ENCODE measurements around the gene COTL1. TPM values are rescaled to one million over a fixed set of nuclear protein-coding genes. Genes with fewer than 3 reads are reported as not detected.

The COTL1 gene
- total RNA-seq, 2 experiments from 2014 or later: 664 to 677 TPM

GRCh38 chr16:84657229-84657837 lies 39.5 kb upstream of the COTL1 start:
- POLR2A ChIA-PET: interaction anchor here (1.1 to 1.2 kb wide), 2 partner anchors 9 to 28 kb away, joined by 3 read pairs; partner anchors contain the start of gene KLHL36
- Mint-ChIP-seq H3K36me3 (ENCODE audit: low read depth) (peaks cover 52% of the 10 kb centered on the region), H3K4me1 (ENCODE audit: low read depth) (peaks cover 37% of the 10 kb centered on the region), H3K4me3 (no peak overlapping the region), H3K9me3 (no peaks in the 10 kb centered on the region), H3K27ac (no peak overlapping the region), H3K27me3 (no peaks in the 10 kb centered on the region)
- no peak for TF ChIP-seq CTCF (IDR thresholded peaks at IDR 0.05)
- CTCF ChIA-PET: interaction anchor here (2.6 kb wide), 1 partner anchor 15 kb away, joined by 13 read pairs; no protein-coding TSS in a partner anchor
- DNase-seq (no peak), ATAC-seq (no peak)
- intact Hi-C loops (cut with micrococcal nuclease): no loop called here

- Mint-ChIP-seq H3K4me3 (no peak overlapping the region), H3K9me3 (no peaks in the 10 kb centered on the region), H3K27ac (peak overlapping the region; percentile 46), H3K36me3 (ENCODE audit: low read depth) (peaks cover 55% of the 10 kb centered on the region), H3K4me1 (ENCODE audit: low read depth) (peaks cover 43% of the 10 kb centered on the region), H3K27me3 (no peaks in the 10 kb centered on the region)
- ChIA-PET POLR2A (no interaction called here), CTCF (interaction anchor here (2.6 kb wide), 1 partner anchor 15 kb away, joined by 13 read pairs; no protein-coding TSS in a partner anchor)
- DNase-seq: no peak
- TF ChIP-seq CTCF (IDR thresholded peaks at IDR 0.05): no peak
- intact Hi-C loops (cut with micrococcal nuclease): no loop called here
- ATAC-seq: peak; percentile 34
Measured at GRCh38 chr16:84656649-84657048, 38.8 kb upstream of the COTL1 start.

- DNase-seq (no peak), ATAC-seq (no peak)
- peaks cover 62% of the 10 kb centered on the region for H3K36me3 Mint-ChIP-seq (ENCODE audit: low read depth)
- intact Hi-C loops (cut with micrococcal nuclease): no loop called here
- H3K4me3 Mint-ChIP-seq: no peak overlapping the region
- H3K27me3 Mint-ChIP-seq: no peaks in the 10 kb centered on the region
- ChIA-PET CTCF (interaction anchor here (2.3 to 2.6 kb wide), 2 partner anchors 17 to 84 kb away, joined by 6 to 13 read pairs; no protein-coding TSS in a partner anchor), POLR2A (no interaction called here)
- H3K4me1 Mint-ChIP-seq (ENCODE audit: low read depth): peaks cover 58% of the 10 kb centered on the region
- no peak for TF ChIP-seq CTCF (IDR thresholded peaks at IDR 0.05)
- H3K9me3 Mint-ChIP-seq: no peaks in the 10 kb centered on the region
- H3K27ac Mint-ChIP-seq: peak overlapping the region; percentile 0
Measured at GRCh38 chr16:84654998-84655397, 37.1 kb upstream of the COTL1 start.

GRCh38 chr16:84654238-84654637 lies 36.4 kb upstream of the COTL1 start:
- Mint-ChIP-seq H3K27ac (no peak overlapping the region), H3K36me3 (ENCODE audit: low read depth) (peaks cover 57% of the 10 kb centered on the region), H3K4me3 (no peak overlapping the region), H3K9me3 (no peaks in the 10 kb centered on the region), H3K4me1 (ENCODE audit: low read depth) (peaks cover 62% of the 10 kb centered on the region), H3K27me3 (no peaks in the 10 kb centered on the region)
- intact Hi-C loops (cut with micrococcal nuclease): no loop called here
- no peak for TF ChIP-seq CTCF (IDR thresholded peaks at IDR 0.05)
- ChIA-PET POLR2A (no interaction called here), CTCF (interaction anchor here (1.3 to 3.0 kb wide), 4 partner anchors 18 to 317 kb away, joined by 3 to 14 read pairs (median 4); no protein-coding TSS in a partner anchor)
- DNase-seq (no peak), ATAC-seq (no peak)

GRCh38 chr16:84652566-84652965 lies 34.7 kb upstream of the COTL1 start:
- H3K4me1 Mint-ChIP-seq (ENCODE audit: low read depth): peaks cover 59% of the 10 kb centered on the region
- ChIA-PET POLR2A (interaction anchor here (1.0 kb wide), 2 partner anchors 48 to 173 kb away, joined by 3 read pairs; no protein-coding TSS in a partner anchor), CTCF (interaction anchor here (0.9 to 3.0 kb wide), 6 partner anchors 17 to 86 kb away, joined by 3 to 14 read pairs (median 5); no protein-coding TSS in a partner anchor)
- no peak overlapping the region for H3K4me3 Mint-ChIP-seq
- peak overlapping the region; percentile 7 for H3K27ac Mint-ChIP-seq
- peaks cover 42% of the 10 kb centered on the region for H3K36me3 Mint-ChIP-seq (ENCODE audit: low read depth)
- intact Hi-C loops (cut with micrococcal nuclease): no loop called here
- ATAC-seq (no peak), DNase-seq (peak; percentile 52)
- no peak for TF ChIP-seq CTCF (IDR thresholded peaks at IDR 0.05)
- H3K9me3 Mint-ChIP-seq: no peaks in the 10 kb centered on the region
- H3K27me3 Mint-ChIP-seq: peaks cover 1% of the 10 kb centered on the region
